ENCODE results near the gene PRDX5. TPM values are rescaled to one million over a fixed set of nuclear protein-coding genes. Genes with fewer than 3 reads are reported as not detected.

The PRDX5 gene
- total and polyA plus RNA-seq, 2 experiments from 2014 or later = 212 to 312 TPM

GRCh38 chr11:64296236-64296635 is 21.7 kb upstream of the PRDX5 start:
- peaks cover 16% of the 10 kb centered on the region for H4K20me1 ChIP-seq (replicated peaks; ENCODE audit: insufficient read depth)
- H3K27me3 ChIP-seq (ENCODE audit: insufficient read depth) = peaks cover 100% of the 10 kb centered on the region
- Mint-ChIP-seq H3K27me3 (ENCODE audit: insufficient read depth, low read depth, poor library complexity) (peaks cover 93% of the 10 kb centered on the region), H3K27ac (no peak overlapping the region), H3K36me3 (ENCODE audit: low read depth) (no peaks in the 10 kb centered on the region; the same call in 2 of the 3 replicates), H3K4me3 (no peak overlapping the region), H3K9me3 (no peaks in the 10 kb centered on the region; the same call in 1 of the 3 replicates), H3K4me1 (peaks cover 13% of the 10 kb centered on the region)
- H3K9me2 ChIP-seq (ENCODE audit: insufficient read depth) = no peaks in the 10 kb centered on the region
- no peak overlapping the region for H3K27ac ChIP-seq (ENCODE audit: low read depth)
- H3K4me2 ChIP-seq = peak overlapping the region; percentile 74; the same call in 1 of the 2 replicates
- no peaks in the 10 kb centered on the region for H3K36me3 ChIP-seq (ENCODE audit: insufficient read depth)
- H3K79me2 ChIP-seq (replicated peaks; ENCODE audit: insufficient read depth) = no peaks in the 10 kb centered on the region
- H3K4me1 ChIP-seq (ENCODE audit: insufficient read depth) = peaks cover 7% of the 10 kb centered on the region; the same call in 1 of the 2 replicates
- no peak for TF ChIP-seq CREB1 (CRISPR knock-in tag; IDR thresholded peaks at IDR 0.05; ENCODE audit: low read depth)
- no peak for TF ChIP-seq ZNF114 (CRISPR knock-in tag; IDR thresholded peaks at IDR 0.05)
- TF ChIP-seq ZNF462 (CRISPR knock-in tag; IDR thresholded peaks at IDR 0.05) = no peak
- no peak for TF ChIP-seq ETS1 (IDR thresholded peaks at IDR 0.05)
- no peak for TF ChIP-seq EZH2 (IDR thresholded peaks at IDR 0.05; ENCODE audit: low read depth, unreplicated experiment)
- no peak for TF ChIP-seq POLR2AphosphoS5 (IDR thresholded peaks at IDR 0.05; ENCODE audit: low read depth)
- no peak for TF ChIP-seq ZNF331 (CRISPR knock-in tag; IDR thresholded peaks at IDR 0.05; ENCODE audit: low read depth)
- TF ChIP-seq NANOG (IDR thresholded peaks at IDR 0.05; ENCODE audit: borderline replicate concordance) = no peak
- TF ChIP-seq EZH2phosphoT487 (IDR thresholded peaks at IDR 0.05; ENCODE audit: unreplicated experiment) = no peak
- TF ChIP-seq REST (IDR thresholded peaks at IDR 0.05; ENCODE audit: unreplicated experiment) = no peak
- TF ChIP-seq JUNB (IDR thresholded peaks at IDR 0.05; ENCODE audit: unreplicated experiment) = no peak
- TF ChIP-seq, protein P1, sequence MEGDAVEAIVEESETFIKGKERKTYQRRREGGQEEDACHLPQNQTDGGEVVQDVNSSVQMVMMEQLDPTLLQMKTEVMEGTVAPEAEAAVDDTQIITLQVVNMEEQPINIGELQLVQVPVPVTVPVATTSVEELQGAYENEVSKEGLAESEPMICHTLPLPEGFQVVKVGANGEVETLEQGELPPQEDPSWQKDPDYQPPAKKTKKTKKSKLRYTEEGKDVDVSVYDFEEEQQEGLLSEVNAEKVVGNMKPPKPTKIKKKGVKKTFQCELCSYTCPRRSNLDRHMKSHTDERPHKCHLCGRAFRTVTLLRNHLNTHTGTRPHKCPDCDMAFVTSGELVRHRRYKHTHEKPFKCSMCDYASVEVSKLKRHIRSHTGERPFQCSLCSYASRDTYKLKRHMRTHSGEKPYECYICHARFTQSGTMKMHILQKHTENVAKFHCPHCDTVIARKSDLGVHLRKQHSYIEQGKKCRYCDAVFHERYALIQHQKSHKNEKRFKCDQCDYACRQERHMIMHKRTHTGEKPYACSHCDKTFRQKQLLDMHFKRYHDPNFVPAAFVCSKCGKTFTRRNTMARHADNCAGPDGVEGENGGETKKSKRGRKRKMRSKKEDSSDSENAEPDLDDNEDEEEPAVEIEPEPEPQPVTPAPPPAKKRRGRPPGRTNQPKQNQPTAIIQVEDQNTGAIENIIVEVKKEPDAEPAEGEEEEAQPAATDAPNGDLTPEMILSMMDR (conservative IDR thresholded peaks at IDR 0.05; ENCODE audit: low read depth in 2 of 2) = no peak
- no peak for TF ChIP-seq STAT1 (IDR thresholded peaks at IDR 0.05; ENCODE audit: unreplicated experiment)
- H3K4me3 ChIP-seq = no peak overlapping the region
- DNase-seq (ENCODE audit: low spot score) (no peak), ATAC-seq (no peak)
- no peak overlapping the region for H2AFZ ChIP-seq
- peaks cover 20% of the 10 kb centered on the region for H3F3A ChIP-seq (replicated peaks; ENCODE audit: low read depth)
